HG02852 (cell line): ENCODE results near the gene OR4F15.

Source experiments
- ATAC-seq: cut with Tn5 transposase; IDR thresholded peaks from one replicate; pipeline ENCODE4 v1.9.1; 2021; ENCODE audit warnings: mild to moderate bottlenecking, moderate library complexity; ENCODE audit not compliant: unreplicated experiment

Gene OR4F15

GRCh38 chr15:101803676-101804075, 8.3 kb upstream of the OR4F15 start:
- no peak for ATAC-seq

GRCh38 chr15:101804375-101804774, 7.6 kb upstream of the OR4F15 start:
- no peak for ATAC-seq

GRCh38 chr15:101804941-101805340, 7.1 kb upstream of the OR4F15 start:
- ATAC-seq = no peak

GRCh38 chr15:101805605-101806345, 6.2 kb upstream of the OR4F15 start:
- ATAC-seq = no peak

GRCh38 chr15:101807345-101807945, 4.6 kb upstream of the OR4F15 start:
- no peak for ATAC-seq

- ATAC-seq = no peak
These were observed 3.8 kb upstream of the OR4F15 start for GRCh38 chr15:101808201-101808600.

- no peak for ATAC-seq
These were observed 1.5 kb upstream of the OR4F15 start for GRCh38 chr15:101810456-101810855.

GRCh38 chr15:101810876-101811275, 1.1 kb upstream of the OR4F15 start:
- no peak for ATAC-seq

- no peak for ATAC-seq
These were observed 2.0 kb downstream of the OR4F15 start for GRCh38 chr15:101813803-101814534.

GRCh38 chr15:101820781-101821180, 8.8 kb downstream of the OR4F15 start:
- ATAC-seq = no peak

- no peak for ATAC-seq
These were observed 15.3 kb downstream of the OR4F15 start for GRCh38 chr15:101827257-101827656.

GRCh38 chr15:101828774-101829173, 16.8 kb downstream of the OR4F15 start:
- ATAC-seq = no peak

- no peak for ATAC-seq
These were observed 29.7 kb downstream of the OR4F15 start for GRCh38 chr15:101841656-101842055.

GRCh38 chr15:101844916-101845315, 32.9 kb downstream of the OR4F15 start:
- no peak for ATAC-seq

- no peak for ATAC-seq
These were observed 40.4 kb downstream of the OR4F15 start for GRCh38 chr15:101852356-101852755.
